Neural progenitor cell (in vitro differentiated cells): ENCODE results near the gene FGD4. TPM values are rescaled to one million over a fixed set of nuclear protein-coding genes. Genes with fewer than 3 reads are reported as not detected.

Experiments used
- DNase-seq: peaks from one replicate; pipeline ENCODE4 v3.0.0-alpha.2; 2016; ENCODE audit warnings: low spot score
- H2AFZ ChIP-seq: fragments of 200-600 bp; sonication (generic); replicated peaks from 2 replicates; pipeline ENCODE4 v1.6.1; 2016; ENCODE audit warnings: antibody characterized with exemption
- H3F3A ChIP-seq: fragments of 200-600 bp; sonication (generic); 2 replicates; pipeline ENCODE4 v1.6.1; 2016; ENCODE audit warnings: antibody characterized with exemption, low read depth
- H3K27ac ChIP-seq: fragments of 200-600 bp; sonication (generic); 2 replicates; pipeline ENCODE4 v1.5.1; 2016; ENCODE audit warnings: mild to moderate bottlenecking
- H3K27me3 ChIP-seq: fragments of 200-600 bp; sonication (generic); 2 replicates; pipeline ENCODE4 v1.6.1; 2016; ENCODE audit warnings: mild to moderate bottlenecking, moderate library complexity
- H3K36me3 ChIP-seq: fragments of 200-600 bp; sonication (generic); 2 replicates; pipeline ENCODE4 v1.5.1; 2016
- H3K4me1 ChIP-seq: fragments of 200-600 bp; sonication (generic); 2 replicates; pipeline ENCODE4 v1.6.1; 2016; ENCODE audit warnings: mixed run types
- H3K4me2 ChIP-seq: fragments of 200-600 bp; sonication (generic); 2 replicates; pipeline ENCODE4 v1.6.1; 2016
- H3K4me3 ChIP-seq: fragments of 200-600 bp; sonication (generic); 2 replicates; pipeline ENCODE4 v1.5.1; 2016
- H3K79me2 ChIP-seq: fragments of 200-600 bp; sonication (generic); 2 replicates; pipeline ENCODE4 v1.6.1; 2016; ENCODE audit warnings: low read depth
- H3K9ac ChIP-seq: fragments of 200-600 bp; sonication (generic); 2 replicates; pipeline ENCODE4 v1.6.1; 2016
- H3K9me3 ChIP-seq: fragments of 200-600 bp; sonication (generic); 2 replicates; pipeline ENCODE4 v1.5.1; 2016; ENCODE audit warnings: low read depth
- H4K20me1 ChIP-seq: fragments of 200-600 bp; sonication (generic); 2 replicates; pipeline ENCODE4 v1.6.1; 2016; ENCODE audit warnings: low read depth
- H3K27ac Mint-ChIP-seq: 3 replicates; pipeline ENCODE4 v1.8.0; 2021; ENCODE audit warnings: mixed read lengths
- H3K27me3 Mint-ChIP-seq: 2 replicates; pipeline ENCODE4 v1.8.0; 2022; ENCODE audit warnings: low read depth, mild to moderate bottlenecking, inconsistent platforms, moderate library complexity, mixed read lengths; ENCODE audit not compliant: insufficient read depth
- H3K36me3 Mint-ChIP-seq: 3 replicates; pipeline ENCODE4 v1.8.0; 2021; ENCODE audit warnings: mixed read lengths
- H3K4me1 Mint-ChIP-seq: 3 replicates; pipeline ENCODE4 v1.8.0; 2021; ENCODE audit warnings: mixed read lengths
- H3K4me3 Mint-ChIP-seq: 3 replicates; pipeline ENCODE4 v1.8.0; 2021; ENCODE audit warnings: mild to moderate bottlenecking, moderate library complexity, mixed read lengths
- H3K9me3 Mint-ChIP-seq: 3 replicates; pipeline ENCODE4 v1.8.0; 2020; ENCODE audit warnings: mixed read lengths
- CTCF ChIP-seq: fragments of 200-600 bp; sonication (generic); IDR thresholded peaks from 2 replicates; pipeline ENCODE4 v1.5.1; 2017; ENCODE audit warnings: antibody characterized with exemption, mild to moderate bottlenecking
- EZH2 ChIP-seq: fragments of 200-600 bp; sonication (generic); IDR thresholded peaks from 2 replicates; pipeline ENCODE4 v1.6.1; 2017; ENCODE audit warnings: antibody characterized with exemption, mild to moderate bottlenecking, moderate library complexity
- EZH2phosphoT487 ChIP-seq: fragments of 200-600 bp; sonication (generic); IDR thresholded peaks from 2 replicates; pipeline ENCODE4 v1.6.1; 2017; ENCODE audit warnings: antibody characterized with exemption
- small RNA-seq: library from RNA; depleted of rRNA; stranded (forward); fragments of <200 nt; gene quantifications from one replicate; pipeline ENCODE3, GENCODE V24; 2015
- total RNA-seq: library from RNA; depleted of rRNA; stranded (reverse); fragments of >200 nt; gene quantifications from 2 replicates; pipeline ENCODE4 v1.2.3, GENCODE V29; 2015; ENCODE audit warnings: low replicate concordance

Gene FGD4
- total RNA-seq, 1 donor from 2014 or later, result 41.4 TPM

- H3K4me1 Mint-ChIP-seq, result no peaks in the 10 kb centered on the region
- Histone ChIP-seq H4K20me1 (peaks cover 14% of the 10 kb centered on the region), H3K4me3 (no peak overlapping the region)
Observed at GRCh38 chr12:32692358-32692757, 293.0 kb downstream of the FGD4 start.

GRCh38 chr12:32693036-32693435 is 293.7 kb downstream of the FGD4 start:
- Histone ChIP-seq H3F3A (no peaks in the 10 kb centered on the region), H3K36me3 (peaks cover 7% of the 10 kb centered on the region), H3K27me3 (no peaks in the 10 kb centered on the region), H3K9ac (no peak overlapping the region), H3K9me3 (no peaks in the 10 kb centered on the region), H3K27ac (no peak overlapping the region), H4K20me1 (peaks cover 16% of the 10 kb centered on the region), H3K79me2 (peaks cover 100% of the 10 kb centered on the region), H2AFZ (no peak overlapping the region), H3K4me2 (no peak overlapping the region), H3K4me3 (no peak overlapping the region), H3K4me1 (peaks cover 4% of the 10 kb centered on the region)
- TF ChIP-seq CTCF (no peak), EZH2 (no peak), EZH2phosphoT487 (no peak)
- Mint-ChIP-seq H3K36me3 (peaks cover 51% of the 10 kb centered on the region), H3K4me1 (no peaks in the 10 kb centered on the region), H3K4me3 (no peak overlapping the region), H3K27me3 (peaks cover 2% of the 10 kb centered on the region), H3K9me3 (peaks cover 37% of the 10 kb centered on the region), H3K27ac (no peak overlapping the region)
- no peak for DNase-seq

More at GRCh38 chr12:32692358-32692757, 293.0 kb downstream of the FGD4 start:
- Histone ChIP-seq H3K79me2 (peaks cover 100% of the 10 kb centered on the region), H3K27ac (no peak overlapping the region), H2AFZ (no peak overlapping the region), H3K36me3 (peaks cover 7% of the 10 kb centered on the region), H3K9ac (no peak overlapping the region), H3K4me2 (no peak overlapping the region), H3K4me1 (no peaks in the 10 kb centered on the region), H3K27me3 (no peaks in the 10 kb centered on the region), H3K9me3 (no peaks in the 10 kb centered on the region), H3F3A (no peaks in the 10 kb centered on the region)
- H3K9me3 Mint-ChIP-seq, result peaks cover 40% of the 10 kb centered on the region
- no peak overlapping the region for H3K27ac Mint-ChIP-seq
- TF ChIP-seq EZH2 (no peak), EZH2phosphoT487 (no peak), CTCF (no peak)
- H3K27me3 Mint-ChIP-seq, result peaks cover 2% of the 10 kb centered on the region
- H3K4me3 Mint-ChIP-seq, result no peak overlapping the region
- peaks cover 55% of the 10 kb centered on the region for H3K36me3 Mint-ChIP-seq
- no peak for DNase-seq

Small RNA genes lying within 50 kb of the gene (small RNA-seq; reads per million reads assigned to genes)
- gene RF00019, result not detected
- gene RNU6-494P, result not detected
